Measurements from ENCODE around the gene GANAB.
"Not testable (repeated sequence)": the region's sequence is repeated elsewhere in the genome, so short reads cannot be mapped to it uniquely, and the experiment has no call there.

The GANAB gene

GRCh38 chr11:62632492-62632891 is 13.9 kb downstream of the GANAB start:
- DNase-seq (ENCODE audit: low read depth in 1 of 2, low spot score in 1 of 2), result no peak
- in situ Hi-C loops (cut with HindIII; ENCODE audit: low pct_unique_long_range_greater_than_20kb, low sequenced_read_pairs), result no loop called here

GRCh38 chr11:62627713-62628112 is 18.7 kb downstream of the GANAB start:
- peak in 1 of 2 experiments; percentile 58 for DNase-seq (ENCODE audit: low read depth in 1 of 2, low spot score in 1 of 2)
- in situ Hi-C loops (cut with HindIII; ENCODE audit: low pct_unique_long_range_greater_than_20kb, low sequenced_read_pairs), result no loop called here
- TF ChIP-seq JUND (IDR thresholded peaks at IDR 0.05; ENCODE audit: low read depth), result no peak

More at GRCh38 chr11:62632492-62632891, 13.9 kb downstream of the GANAB start:
- no peak for TF ChIP-seq JUND (IDR thresholded peaks at IDR 0.05; ENCODE audit: low read depth)

GRCh38 chr11:62622476-62623089 is 23.8 kb downstream of the GANAB start:
- no peak for TF ChIP-seq JUND (IDR thresholded peaks at IDR 0.05; ENCODE audit: low read depth)
- no peak for DNase-seq (ENCODE audit: low read depth in 1 of 2, low spot score in 1 of 2)
- in situ Hi-C loops (cut with HindIII; ENCODE audit: low pct_unique_long_range_greater_than_20kb, low sequenced_read_pairs), result no loop called here

- in situ Hi-C loops (cut with HindIII; ENCODE audit: low pct_unique_long_range_greater_than_20kb, low sequenced_read_pairs), result no loop called here
- DNase-seq (ENCODE audit: low read depth in 1 of 2, low spot score in 1 of 2), result peak; percentile 99 to 100
- no peak for TF ChIP-seq JUND (IDR thresholded peaks at IDR 0.05; ENCODE audit: low read depth)
Observed at GRCh38 chr11:62621567-62622470, 24.6 kb downstream of the GANAB start, which contains the start of gene B3GAT3. Gene B3GAT3, minus strand, starts transcription at chr11:62621986. Its CDS starts 39 bp downstream, at chr11:62621947.

- DNase-seq (ENCODE audit: low read depth in 1 of 2, low spot score in 1 of 2), result no peak
- in situ Hi-C loops (cut with HindIII; ENCODE audit: low pct_unique_long_range_greater_than_20kb, low sequenced_read_pairs), result no loop called here
- no peak for TF ChIP-seq JUND (IDR thresholded peaks at IDR 0.05; ENCODE audit: low read depth)
Observed at GRCh38 chr11:62621027-62621566, 25.3 kb downstream of the GANAB start.

- DNase-seq (ENCODE audit: low read depth in 1 of 2, low spot score in 1 of 2); in situ Hi-C loops (cut with HindIII; ENCODE audit: low pct_unique_long_range_greater_than_20kb, low sequenced_read_pairs): not testable (repeated sequence)
Observed at GRCh38 chr11:62616957-62617356, 29.5 kb downstream of the GANAB start.

GRCh38 chr11:62615521-62615920 is 30.9 kb downstream of the GANAB start:
- DNase-seq (ENCODE audit: low read depth in 1 of 2, low spot score in 1 of 2), result no peak
- no peak for TF ChIP-seq JUND (IDR thresholded peaks at IDR 0.05; ENCODE audit: low read depth)
- in situ Hi-C loops (cut with HindIII; ENCODE audit: low pct_unique_long_range_greater_than_20kb, low sequenced_read_pairs), result no loop called here

- no peak for TF ChIP-seq JUND (IDR thresholded peaks at IDR 0.05; ENCODE audit: low read depth)
- in situ Hi-C loops (cut with HindIII; ENCODE audit: low pct_unique_long_range_greater_than_20kb, low sequenced_read_pairs), result no loop called here
- peak in 1 of 2 experiments; percentile 79 for DNase-seq (ENCODE audit: low read depth in 1 of 2, low spot score in 1 of 2)
Observed at GRCh38 chr11:62614275-62614674, 32.1 kb downstream of the GANAB start.

GRCh38 chr11:62613291-62613778 is 33.1 kb downstream of the GANAB start:
- TF ChIP-seq JUND (IDR thresholded peaks at IDR 0.05; ENCODE audit: low read depth), result no peak
- in situ Hi-C loops (cut with HindIII; ENCODE audit: low pct_unique_long_range_greater_than_20kb, low sequenced_read_pairs), result no loop called here
- peak in 1 of 2 experiments; percentile 60 for DNase-seq (ENCODE audit: low read depth in 1 of 2, low spot score in 1 of 2)

- DNase-seq (ENCODE audit: low read depth in 1 of 2, low spot score in 1 of 2), result peak; percentile 82 to 89
- no peak for TF ChIP-seq JUND (IDR thresholded peaks at IDR 0.05; ENCODE audit: low read depth)
- in situ Hi-C loops (cut with HindIII; ENCODE audit: low pct_unique_long_range_greater_than_20kb, low sequenced_read_pairs), result no loop called here
Observed at GRCh38 chr11:62612366-62613290, 33.8 kb downstream of the GANAB start, which contains the start of the genes EML3 and ROM1. Gene EML3, minus strand, starts transcription at chr11:62612775. Its CDS starts 318 bp downstream, at chr11:62612457. Gene ROM1, plus strand, starts transcription at chr11:62613257. Its CDS starts 25 bp downstream, at chr11:62613282.

- DNase-seq (ENCODE audit: low read depth in 1 of 2, low spot score in 1 of 2), result peak; percentile 58 to 70
- no peak for TF ChIP-seq JUND (IDR thresholded peaks at IDR 0.05; ENCODE audit: low read depth)
- in situ Hi-C loops (cut with HindIII; ENCODE audit: low pct_unique_long_range_greater_than_20kb, low sequenced_read_pairs), result no loop called here
Observed at GRCh38 chr11:62611705-62612365, 34.6 kb downstream of the GANAB start.
